K562 (cell line): ENCODE results near the gene WWP2. TPM values are rescaled to one million over a fixed set of nuclear protein-coding genes. Genes with fewer than 3 reads are reported as not detected.

Source experiments
- ATAC-seq: fragments of 200-7000 bp; cut with Tn5 transposase; 3 replicates; pipeline ENCODE4 v1.9.1; 2020; ENCODE audit warnings: moderate library complexity
- BruUV-seq: library from RNA; stranded (reverse); fragments of 400-500 nt; replicated peaks from 2 replicates; lab custom pipeline; 2021; lab: Mats Ljungman, UMichigan
- CTCF ChIA-PET: fragments of 300-600 bp; formaldehyde crosslinking; extraction: SDS; loops from one replicate; lab custom pipeline; 2021; ENCODE audit warnings: low intra/inter-chr PET ratio; lab: Yijun Ruan, JAX
- POLR2A ChIA-PET: fragments of 300-600, 350-650 bp; sonication (Branson Sonifier 250); formaldehyde crosslinking; extraction: SDS; loops from one replicate; lab custom pipeline; 2021; ENCODE audit warnings: antibody characterized with exemption, inconsistent platforms; lab: Yijun Ruan, JAX
- DNase-seq, 4 experiments: peaks; one replicate each; pipeline versions ENCODE4 v3.0.0 to v3.0.0-alpha.2; 2011 to 2018; ENCODE audit warnings: low spot score in 3 of 4, mixed read lengths in 3 of 4; ENCODE audit errors: extremely low read depth in 1 of 4
- FAIRE-seq: peaks from 2 replicates; lab custom pipeline; 2011; peaks lifted over from hg19 to GRCh38; lab: Jason Lieb, UNC
- H2AFZ ChIP-seq: 2 replicates; pipeline ENCODE4 v1.6.0; 2011; ENCODE audit warnings: low read depth, low read length, control low read depth, inconsistent platforms
- H3K27ac ChIP-seq: fragments of 200-600 bp; 3 replicates; pipeline ENCODE4 v1.8.0; 2011; ENCODE audit warnings: low read depth, mild to moderate bottlenecking, control low read depth, inconsistent platforms, low read length, moderate library complexity, mixed read lengths; ENCODE audit errors: extremely low read depth
- H3K27me3 ChIP-seq, 2 experiments: fragments of 300-600 bp in 1 of 2; 2 replicates in 1 of 2; 3 replicates in 1 of 2; pipeline versions ENCODE4 v1.6.0 to v1.8.0; 2011; ENCODE audit warnings: inconsistent platforms in 2 of 2, low read length in 2 of 2, mild to moderate bottlenecking in 1 of 2, mixed read lengths in 1 of 2, moderate library complexity in 1 of 2; ENCODE audit not compliant: control insufficient read depth in 2 of 2, insufficient read depth in 2 of 2
- H3K36me3 ChIP-seq: fragments of 300-600 bp; 3 replicates; pipeline ENCODE4 v1.8.0; 2011; ENCODE audit warnings: mild to moderate bottlenecking, low read length, inconsistent platforms; ENCODE audit not compliant: control insufficient read depth, insufficient read depth
- H3K4me1 ChIP-seq, 2 experiments: fragments of 200-600 bp in 1 of 2; replicated peaks in 1 of 2; 2 replicates in 1 of 2; 3 replicates in 1 of 2; pipeline versions ENCODE4 v1.5.1 to v1.8.0; 2011; ENCODE audit warnings: inconsistent platforms in 2 of 2, low read length in 2 of 2, mild to moderate bottlenecking in 1 of 2, mixed read lengths in 1 of 2, moderate library complexity in 1 of 2; ENCODE audit not compliant: control insufficient read depth in 2 of 2, insufficient read depth in 2 of 2
- H3K4me2 ChIP-seq: 2 replicates; pipeline ENCODE4 v1.6.1; 2011; ENCODE audit warnings: low read length, control low read depth, inconsistent platforms, mixed read lengths; ENCODE audit not compliant: insufficient read depth
- H3K4me3 ChIP-seq: fragments of 200-600 bp; sonication (generic), shearing (Covaris generic); 2 replicates; pipeline ENCODE4 v1.5.1; 2016; ENCODE audit warnings: control low read depth, inconsistent platforms
- H3K79me2 ChIP-seq: fragments of 200-600 bp; 3 replicates; pipeline ENCODE4 v1.8.0; 2011; ENCODE audit warnings: low read length, inconsistent platforms; ENCODE audit not compliant: control insufficient read depth, insufficient read depth
- H3K9ac ChIP-seq, 2 experiments: 2 replicates each; pipeline versions ENCODE4 v1.6.0 to v1.6.1; 2011; ENCODE audit warnings: low read depth in 2 of 2, low read length in 2 of 2, control low read depth in 1 of 2, inconsistent platforms in 1 of 2, mild to moderate bottlenecking in 1 of 2, mixed read lengths in 1 of 2; ENCODE audit not compliant: insufficient read depth in 1 of 2
- H3K9me1 ChIP-seq: one replicate; pipeline ENCODE4 v1.6.0; 2011; ENCODE audit warnings: inconsistent platforms, mild to moderate bottlenecking, low read length, moderate library complexity; ENCODE audit not compliant: control insufficient read depth, insufficient read depth
- H3K9me3 ChIP-seq: replicated peaks from 2 replicates; pipeline ENCODE4 v1.5.1; 2011; ENCODE audit warnings: low read depth, low read length, inconsistent platforms; ENCODE audit not compliant: control insufficient read depth, insufficient read depth
- H4K20me1 ChIP-seq: replicated peaks from 2 replicates; pipeline ENCODE4 v1.6.1; 2011; ENCODE audit warnings: low read length, inconsistent platforms, mixed read lengths; ENCODE audit not compliant: control insufficient read depth, insufficient read depth
- NFRKB ChIP-seq: fragments of 450-650 bp; IDR thresholded peaks from 2 replicates; pipeline ENCODE4 v1.6.1; 2016; ENCODE audit warnings: low read depth
- RNF219 ChIP-seq: fragments of 250-450 bp; sonication (Bioruptor Pico); IDR thresholded peaks from 2 replicates; pipeline ENCODE4 v1.5.0; 2022; ENCODE audit warnings: mild to moderate bottlenecking
- SAFB ChIP-seq: fragments of 200-400 bp; formaldehyde crosslinking; IDR thresholded peaks from 2 replicates; pipeline ENCODE4 v1.6.1; 2017; ENCODE audit warnings: low read depth, low read length, borderline replicate concordance
- SRF ChIP-seq, 2 experiments: fragments of 250-450, 450-650 bp in 1 of 2; sonication (Bioruptor Pico) in 1 of 2; sonication (generic) in 1 of 2; formaldehyde crosslinking; IDR thresholded peaks; 2 replicates each; pipeline versions ENCODE4 v1.5.0 to v1.5.1; 2020 to 2022; ENCODE audit warnings: mild to moderate bottlenecking in 1 of 2, missing genetic modification reagents in 1 of 2
- TFAP4 ChIP-seq: sonication (generic); formaldehyde crosslinking; IDR thresholded peaks from 2 replicates; pipeline ENCODE4 v1.8.0; 2022; ENCODE audit warnings: missing genetic modification reagents, mild to moderate bottlenecking, moderate library complexity, borderline replicate concordance
- ZBTB7A ChIP-seq: IDR thresholded peaks from 2 replicates; pipeline ENCODE4 v1.6.1; 2011; ENCODE audit warnings: low read depth, mild to moderate bottlenecking, low read length, moderate library complexity, borderline replicate concordance; ENCODE audit not compliant: control insufficient read depth
- ZFP36 ChIP-seq: fragments of 150-350 bp; IDR thresholded peaks from 2 replicates; pipeline ENCODE4 v1.6.1; 2018; ENCODE audit warnings: low read length, low read depth; ENCODE audit not compliant: partially characterized antibody
- ZNF121 ChIP-seq: sonication (generic); formaldehyde crosslinking; conservative IDR thresholded peaks from 2 replicates; pipeline ENCODE4 v1.8.0; 2022; ENCODE audit warnings: missing genetic modification reagents
- ZNF232 ChIP-seq: sonication (generic); formaldehyde crosslinking; IDR thresholded peaks from 2 replicates; pipeline ENCODE4 v1.8.0; 2022; ENCODE audit warnings: mild to moderate bottlenecking, missing genetic modification reagents
- ZNF3 ChIP-seq: fragments of 250-450 bp; sonication (Bioruptor Pico); IDR thresholded peaks from 2 replicates; pipeline ENCODE4 v1.5.0; 2021; ENCODE audit warnings: mild to moderate bottlenecking, moderate library complexity
- WGBS: fragments of 100-300 bp; shearing (Covaris generic); methylation state at CpG from one replicate; pipeline ENCODE4 v1.1.6; 2016; ENCODE audit warnings: low coverage, mixed read lengths; ENCODE audit not compliant: insufficient coverage; ENCODE audit errors: missing lambda C conversion rate; 5-methylcytosine and 5-hydroxymethylcytosine counted together
- in situ Hi-C: fragments of 300-500 bp; cut with MboI; formaldehyde crosslinking; loops from 4 replicates; pipeline ENCODE4 v1.15.0; 2018; ENCODE audit warnings: inconsistent platforms, mixed read lengths
- intact Hi-C: fragments of 100-400 bp; cut with micrococcal nuclease; formaldehyde crosslinking; loops from 2 replicates; pipeline ENCODE4 v1.14.2; 2022
- polyA plus RNA-seq, 8 experiments: library from polyadenylated mRNA; depleted of rRNA in 4 of 8; stranded (reverse) in 5 of 8; unstranded in 3 of 8; fragments of >200 nt; fragmentation: Nextera tagmentation in 2 of 8; fragmentation: Illumina TruSeq in 1 of 8; extraction: Ambion mirVana in 2 of 8; extraction: Trizol in 1 of 8; gene quantifications; 2 replicates each; pipeline versions ENCODE4 v1.2.1 to v1.2.3, GENCODE V29; 2011 to 2014; ENCODE audit warnings: inconsistent platforms in 1 of 8, missing spikeins in 1 of 8
- total RNA-seq, 7 experiments: library from RNA; depleted of rRNA in 6 of 7; stranded (reverse); fragments of >200 nt in 6 of 7; fragmentation: Illumina TruSeq in 2 of 7; extraction: Trizol in 2 of 7; gene quantifications; 2 replicates each; pipeline versions ENCODE4 v1.2.1 to v1.2.3, GENCODE V29; 2011 to 2021; ENCODE audit warnings: low replicate concordance in 1 of 7

WWP2 gene
- total and polyA plus RNA-seq, 9 of the 15 experiments (the other 6 are each of a cell fraction or from before 2014, with no cell fraction given) = 1.9 to 34.4 (median 14.6) TPM

- in situ Hi-C loops = no loop called here
- TF ChIP-seq ZNF121 (CRISPR knock-in tag) = peak; percentile 41
- peak in 1 of 2 experiments; percentile 96; a peak in 2 of 4 replicates for TF ChIP-seq SRF (CRISPR knock-in tag; IDR thresholded peaks at IDR 0.05)
- peak; percentile 59 for TF ChIP-seq TFAP4 (CRISPR knock-in tag)
- no peak for TF ChIP-seq ZNF3
- no peak for TF ChIP-seq RNF219
- no peak for TF ChIP-seq NFRKB
- TF ChIP-seq ZBTB7A = no peak
- peak; percentile 12 for TF ChIP-seq ZFP36
- no peak for TF ChIP-seq SAFB
- no peak for TF ChIP-seq ZNF232 (CRISPR knock-in tag)
- H3K4me3 ChIP-seq = no peak overlapping the region
- H3K9me3 ChIP-seq = no peaks in the 10 kb centered on the region
- H3K9ac ChIP-seq = no peak overlapping the region
- intact Hi-C loops = no loop called here
- H3K9me1 ChIP-seq = no peaks in the 10 kb centered on the region
- peak in 3 of 4 experiments; percentile 14 to 37 (median 30) for DNase-seq
- ChIA-PET CTCF (no interaction called here), POLR2A (interaction anchor here (0.6 to 2.1 kb wide), 4 partner anchors 10 to 25 kb away, joined by 3 to 9 read pairs (median 4); no protein-coding TSS in a partner anchor)
- no TSS peak for BruUV-seq
- H3K4me2 ChIP-seq = peak overlapping the region; percentile 17; the same call in 1 of the 2 replicates
- peaks cover 3% of the 10 kb centered on the region in 2 experiments; a peak in 2 of 5 replicates for H3K4me1 ChIP-seq
- FAIRE-seq = peak; percentile 70
- H4K20me1 ChIP-seq = no peaks in the 10 kb centered on the region
- no peaks in the 10 kb centered on the region for H3K27me3 ChIP-seq
- H3K27ac ChIP-seq = 0 out of 3 replicates have a peak overlapping the region, but pooled peaks have one; percentile 18
- peak; percentile 85 for ATAC-seq
- H3K79me2 ChIP-seq = no peaks in the 10 kb centered on the region
- 45% methylated on average over 8 of the region's 9 CpGs for WGBS
- peaks cover 10% of the 10 kb centered on the region; the same call in 2 of the 3 replicates for H3K36me3 ChIP-seq
- H2AFZ ChIP-seq = peak overlapping the region; percentile 40
These were observed 142.5 kb downstream of the WWP2 start for GRCh38 chr16:69904495-69905170.
